GM12874 (cell line): ENCODE data around the gene ADRA2C.

Source experiments
- TF ChIP-seq, protein P1 (sequence below): IDR thresholded peaks from 2 replicates; pipeline ENCODE4 v1.5.1; 2011; ENCODE audit warnings: low read depth, mild to moderate bottlenecking, control low read depth, low read length, moderate library complexity; ENCODE audit not compliant: insufficient read depth

ADRA2C gene

DNA sequence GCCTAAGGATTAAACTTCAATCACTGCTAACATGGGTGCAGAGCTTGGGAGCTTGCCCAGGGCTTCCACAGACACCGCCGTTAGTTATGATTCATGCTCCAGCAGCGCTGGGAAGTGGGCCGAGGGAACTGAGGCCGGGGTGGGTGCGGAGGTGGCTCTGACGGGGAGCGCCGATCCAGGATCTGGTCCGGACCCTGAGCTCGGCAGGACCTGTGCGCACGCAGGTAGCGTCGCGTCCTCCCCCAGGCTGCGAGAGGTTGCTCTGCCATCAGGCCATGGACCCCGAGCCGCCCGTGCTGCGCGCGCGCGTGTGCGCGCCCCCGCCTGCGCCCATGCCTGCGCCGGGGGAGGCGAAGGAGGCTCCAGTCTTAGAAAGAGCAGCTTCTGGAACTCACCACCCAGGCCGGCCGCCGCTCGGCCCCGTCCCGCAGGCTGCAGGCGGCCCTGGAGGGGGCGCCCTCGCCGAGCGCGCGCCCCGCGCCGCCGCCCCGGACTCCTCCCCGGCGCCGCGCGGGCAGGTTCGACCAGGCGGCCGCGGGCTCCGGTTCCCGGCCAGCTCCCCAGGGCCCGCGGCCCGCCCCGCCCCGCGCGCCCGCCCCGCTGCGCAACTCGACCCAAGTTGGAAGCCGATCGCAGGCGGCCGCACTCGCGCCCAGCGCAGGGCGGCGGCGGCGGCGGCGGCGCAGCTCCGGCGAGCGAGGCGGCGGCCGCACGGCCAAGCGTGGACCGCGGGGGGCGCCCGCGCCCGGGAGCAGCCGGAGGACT, 732 bp upstream of the ADRA2C start:
- TF ChIP-seq, protein P1, sequence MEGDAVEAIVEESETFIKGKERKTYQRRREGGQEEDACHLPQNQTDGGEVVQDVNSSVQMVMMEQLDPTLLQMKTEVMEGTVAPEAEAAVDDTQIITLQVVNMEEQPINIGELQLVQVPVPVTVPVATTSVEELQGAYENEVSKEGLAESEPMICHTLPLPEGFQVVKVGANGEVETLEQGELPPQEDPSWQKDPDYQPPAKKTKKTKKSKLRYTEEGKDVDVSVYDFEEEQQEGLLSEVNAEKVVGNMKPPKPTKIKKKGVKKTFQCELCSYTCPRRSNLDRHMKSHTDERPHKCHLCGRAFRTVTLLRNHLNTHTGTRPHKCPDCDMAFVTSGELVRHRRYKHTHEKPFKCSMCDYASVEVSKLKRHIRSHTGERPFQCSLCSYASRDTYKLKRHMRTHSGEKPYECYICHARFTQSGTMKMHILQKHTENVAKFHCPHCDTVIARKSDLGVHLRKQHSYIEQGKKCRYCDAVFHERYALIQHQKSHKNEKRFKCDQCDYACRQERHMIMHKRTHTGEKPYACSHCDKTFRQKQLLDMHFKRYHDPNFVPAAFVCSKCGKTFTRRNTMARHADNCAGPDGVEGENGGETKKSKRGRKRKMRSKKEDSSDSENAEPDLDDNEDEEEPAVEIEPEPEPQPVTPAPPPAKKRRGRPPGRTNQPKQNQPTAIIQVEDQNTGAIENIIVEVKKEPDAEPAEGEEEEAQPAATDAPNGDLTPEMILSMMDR: no peak

DNA sequence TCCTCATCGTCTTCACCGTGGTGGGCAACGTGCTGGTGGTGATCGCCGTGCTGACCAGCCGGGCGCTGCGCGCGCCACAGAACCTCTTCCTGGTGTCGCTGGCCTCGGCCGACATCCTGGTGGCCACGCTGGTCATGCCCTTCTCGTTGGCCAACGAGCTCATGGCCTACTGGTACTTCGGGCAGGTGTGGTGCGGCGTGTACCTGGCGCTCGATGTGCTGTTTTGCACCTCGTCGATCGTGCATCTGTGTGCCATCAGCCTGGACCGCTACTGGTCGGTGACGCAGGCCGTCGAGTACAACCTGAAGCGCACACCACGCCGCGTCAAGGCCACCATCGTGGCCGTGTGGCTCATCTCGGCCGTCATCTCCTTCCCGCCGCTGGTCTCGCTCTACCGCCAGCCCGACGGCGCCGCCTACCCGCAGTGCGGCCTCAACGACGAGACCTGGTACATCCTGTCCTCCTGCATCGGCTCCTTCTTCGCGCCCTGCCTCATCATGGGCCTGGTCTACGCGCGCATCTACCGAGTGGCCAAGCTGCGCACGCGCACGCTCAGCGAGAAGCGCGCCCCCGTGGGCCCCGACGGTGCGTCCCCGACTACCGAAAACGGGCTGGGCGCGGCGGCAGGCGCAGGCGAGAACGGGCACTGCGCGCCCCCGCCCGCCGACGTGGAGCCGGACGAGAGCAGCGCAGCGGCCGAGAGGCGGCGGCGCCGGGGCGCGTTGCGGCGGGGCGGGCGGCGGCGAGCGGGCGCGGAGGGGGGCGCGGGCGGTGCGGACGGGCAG, 792 bp downstream of the ADRA2C start:
- TF ChIP-seq, protein P1: no peak

DNA sequence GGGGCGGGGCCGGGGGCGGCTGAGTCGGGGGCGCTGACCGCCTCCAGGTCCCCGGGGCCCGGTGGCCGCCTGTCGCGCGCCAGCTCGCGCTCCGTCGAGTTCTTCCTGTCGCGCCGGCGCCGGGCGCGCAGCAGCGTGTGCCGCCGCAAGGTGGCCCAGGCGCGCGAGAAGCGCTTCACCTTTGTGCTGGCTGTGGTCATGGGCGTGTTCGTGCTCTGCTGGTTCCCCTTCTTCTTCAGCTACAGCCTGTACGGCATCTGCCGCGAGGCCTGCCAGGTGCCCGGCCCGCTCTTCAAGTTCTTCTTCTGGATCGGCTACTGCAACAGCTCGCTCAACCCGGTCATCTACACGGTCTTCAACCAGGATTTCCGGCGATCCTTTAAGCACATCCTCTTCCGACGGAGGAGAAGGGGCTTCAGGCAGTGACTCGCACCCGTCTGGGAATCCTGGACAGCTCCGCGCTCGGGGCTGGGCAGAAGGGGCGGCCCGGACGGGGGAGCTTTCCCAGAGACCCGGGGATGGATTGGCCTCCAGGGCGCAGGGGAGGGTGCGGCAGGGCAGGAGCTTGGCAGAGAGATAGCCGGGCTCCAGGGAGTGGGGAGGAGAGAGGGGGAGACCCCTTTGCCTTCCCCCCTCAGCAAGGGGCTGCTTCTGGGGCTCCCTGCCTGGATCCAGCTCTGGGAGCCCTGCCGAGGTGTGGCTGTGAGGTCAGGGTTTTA, 1.5 kb downstream of the ADRA2C start:
- TF ChIP-seq, protein P1: no peak

DNA sequence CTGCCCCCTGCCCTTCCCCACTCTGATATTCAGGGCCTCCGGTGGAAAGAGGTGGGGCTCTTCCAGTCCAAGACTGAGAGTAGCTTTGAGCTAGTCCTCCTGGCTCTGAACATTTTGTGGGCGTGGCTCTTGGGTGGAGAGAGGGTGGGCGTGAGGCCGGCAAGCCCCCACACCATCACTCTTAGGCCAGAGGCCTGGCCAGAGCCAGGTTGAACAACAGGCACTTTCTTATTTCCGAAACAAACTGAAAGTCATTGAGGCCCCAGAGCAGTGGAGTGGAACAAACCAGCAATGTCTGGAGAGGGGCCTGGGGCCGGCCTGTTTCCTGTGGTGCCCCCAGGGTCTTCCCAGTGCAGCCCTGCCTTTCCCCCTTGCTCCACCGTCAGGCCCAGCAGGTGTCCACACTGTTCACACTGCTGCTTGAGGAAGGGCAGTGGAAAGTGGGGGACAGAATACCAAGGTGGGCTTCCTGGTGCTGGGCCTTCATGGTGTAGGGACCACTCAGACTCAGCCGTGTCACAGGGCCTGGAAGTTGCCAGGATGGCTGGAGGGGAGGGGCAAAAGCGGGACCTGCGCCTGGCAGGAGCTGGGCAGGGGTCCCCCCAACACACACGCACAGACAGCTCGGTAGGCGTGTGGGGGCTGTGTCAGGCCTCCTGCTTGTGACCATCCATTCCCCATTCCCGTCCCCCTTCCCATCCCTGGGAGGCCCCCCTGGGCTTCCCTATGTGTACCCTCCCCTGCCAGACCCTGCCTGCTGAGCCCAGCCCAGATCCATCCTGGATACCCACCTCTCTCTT, 2.9 kb downstream of the ADRA2C start:
- TF ChIP-seq, protein P1: no peak

DNA sequence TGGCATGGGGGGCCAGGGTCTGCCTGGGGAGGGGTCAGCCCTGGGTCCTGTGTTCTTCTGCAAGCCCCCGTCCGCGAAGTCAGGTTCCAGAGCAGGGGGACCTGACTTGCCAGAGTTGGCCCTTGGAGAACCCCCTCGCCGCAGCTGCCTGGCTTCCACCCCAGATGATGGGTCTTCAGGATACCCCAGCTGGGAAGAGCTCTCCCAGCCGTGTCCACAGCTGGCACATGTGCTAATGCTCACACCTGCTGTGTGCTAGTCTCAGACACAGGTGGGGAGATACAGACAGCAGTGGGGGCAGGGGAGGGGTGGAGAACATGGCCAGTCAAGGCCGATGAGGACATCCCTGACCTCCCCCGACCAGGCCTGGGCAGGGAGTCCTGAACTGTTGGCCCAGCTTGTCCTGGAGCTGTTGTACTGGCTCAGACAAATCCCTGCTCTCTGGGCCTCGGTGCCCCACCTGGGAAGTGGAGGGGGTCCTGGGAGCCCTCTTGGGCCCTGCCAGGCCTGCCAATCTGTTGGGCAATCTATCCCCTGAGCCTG, 3.5 kb downstream of the ADRA2C start:
- TF ChIP-seq, protein P1: no peak

DNA sequence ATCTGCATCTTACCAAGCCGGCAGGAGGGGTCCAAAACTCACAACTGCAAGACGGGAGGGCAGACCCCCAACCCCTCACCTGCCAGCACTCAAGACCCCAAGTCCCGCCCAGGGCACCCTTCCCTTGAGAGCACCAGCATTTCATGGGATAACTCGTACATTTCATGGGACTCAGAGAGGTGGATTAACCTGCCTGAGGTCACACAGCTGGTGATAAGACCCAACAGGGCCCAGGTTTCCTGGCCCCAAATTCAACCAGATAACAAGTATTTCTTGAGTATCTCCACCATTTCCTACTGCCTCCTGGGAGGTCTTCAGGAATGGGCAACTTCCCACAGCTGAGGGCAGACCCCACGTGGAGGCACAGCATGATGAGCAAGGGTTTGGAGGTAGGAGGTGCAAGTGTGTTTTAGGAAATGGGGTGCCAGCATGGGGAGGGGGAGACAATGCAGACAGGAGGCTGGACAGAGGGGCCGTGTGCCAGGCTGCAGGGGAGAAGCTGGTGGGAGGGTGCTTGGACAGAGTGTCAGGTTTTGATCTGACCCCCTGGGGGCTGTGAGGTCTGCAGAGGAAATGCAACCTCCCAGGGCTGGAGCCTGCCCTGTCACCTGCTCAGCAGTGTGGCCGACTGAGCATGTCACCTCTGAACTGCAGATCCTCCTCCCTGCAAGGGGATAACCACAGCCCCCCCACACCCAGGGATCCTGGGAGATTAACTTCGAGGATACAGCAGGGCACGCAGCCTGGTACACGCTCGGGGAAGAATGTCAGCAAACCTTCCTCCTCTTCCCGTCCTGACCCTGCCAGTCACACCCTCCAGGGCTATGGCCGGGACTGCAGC, 4.4 kb downstream of the ADRA2C start:
- TF ChIP-seq, protein P1: no peak
